Breast epithelium (tissue), 4 donors: ENCODE results near the gene SH2D7. TPM values are rescaled to one million over a fixed set of nuclear protein-coding genes. Genes with fewer than 3 reads are reported as not detected.

Source experiments
- DNase-seq, 2 donors: peaks; one replicate each; pipeline ENCODE4 v3.0.0-alpha.2; 2019; ENCODE audit warnings: low spot score in 2 of 2
- H3K27ac ChIP-seq, 2 donors: fragments of 200-600 bp; sonication (generic) in 1 of 2; one replicate each; pipeline ENCODE4 v1.5.1; 2016 to 2019; ENCODE audit warnings: mild to moderate bottlenecking in 1 of 2
- H3K27me3 ChIP-seq, 2 donors: fragments of 200-600 bp; sonication (generic) in 1 of 2; one replicate each; pipeline versions ENCODE4 v1.5.1 to v1.6.0; 2017 to 2019; ENCODE audit warnings: control low read depth in 1 of 2, mild to moderate bottlenecking in 1 of 2
- H3K36me3 ChIP-seq: fragments of 200-600 bp; one replicate; pipeline ENCODE4 v1.5.1; 2019
- H3K4me1 ChIP-seq, 2 donors: fragments of 200-600 bp; sonication (generic); one replicate each; pipeline ENCODE4 v1.5.1; 2016 to 2019; ENCODE audit warnings: control low read depth in 1 of 2
- H3K4me3 ChIP-seq, 3 donors: fragments of 200-600 bp; sonication (generic); 1 replicate in 2 of 3; 2 replicates in 1 of 3; pipeline ENCODE4 v1.5.1; 2016 to 2019; ENCODE audit warnings: mild to moderate bottlenecking in 3 of 3, moderate library complexity in 2 of 3
- H3K9me3 ChIP-seq, 2 donors: fragments of 200-600 bp; sonication (generic) in 1 of 2; one replicate each; pipeline ENCODE4 v1.5.1; 2016 to 2019; ENCODE audit warnings: control low read depth in 1 of 2
- CTCF ChIP-seq, 3 donors: fragments of 450-650 bp; IDR thresholded peaks; one replicate each; pipeline ENCODE4 v1.5.1; 2016 to 2017; ENCODE audit warnings: antibody characterized with exemption in 3 of 3, mild to moderate bottlenecking in 3 of 3, moderate library complexity in 3 of 3
- POLR2A ChIP-seq: fragments of 450-650 bp; IDR thresholded peaks from one replicate; pipeline ENCODE4 v1.6.1; 2016; ENCODE audit warnings: antibody characterized with exemption, mild to moderate bottlenecking, moderate library complexity
- POLR2AphosphoS5 ChIP-seq, 3 donors: sonication (generic); formaldehyde crosslinking; IDR thresholded peaks; one replicate each; pipeline ENCODE4 v1.6.1; 2017; ENCODE audit warnings: antibody characterized with exemption in 3 of 3
- intact Hi-C: fragments of 100-400 bp; cut with DNase I; formaldehyde crosslinking; loops from one replicate; pipeline ENCODE4 v1.15.1; 2023; ENCODE audit warnings: low total_unique reads
- total RNA-seq, 3 donors: library from RNA; depleted of rRNA; stranded (reverse); fragments of >200 nt; gene quantifications; one replicate each; pipeline ENCODE4 v1.1.0, GENCODE V29; 2016

Gene SH2D7
- total RNA-seq, 3 donors from 2014 or later = not detected

DNA sequence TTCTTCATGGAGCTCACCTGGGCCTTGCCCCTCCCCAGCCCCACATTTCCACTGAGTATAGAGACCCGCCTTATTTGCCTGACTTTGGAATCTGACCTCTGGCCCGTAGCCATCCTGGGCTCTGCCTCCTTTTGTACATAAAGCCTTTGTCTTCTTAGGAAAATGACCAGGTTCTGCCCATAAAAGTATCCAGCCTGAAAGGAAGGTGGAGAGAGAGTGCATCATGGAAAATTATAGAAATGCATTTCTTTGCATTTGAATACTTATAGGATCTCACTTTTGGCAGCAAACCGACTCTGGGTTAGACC, 3.6 kb upstream of the SH2D7 start:
- Histone ChIP-seq H3K4me3 (no peak overlapping the region), H3K36me3 (no peaks in the 10 kb centered on the region), H3K27ac (no peak overlapping the region), H3K9me3 (no peaks in the 10 kb centered on the region), H3K27me3 (no peaks in the 10 kb centered on the region), H3K4me1 (no peaks in the 10 kb centered on the region)
- DNase-seq = no peak
- TF ChIP-seq CTCF (IDR thresholded peaks at IDR 0.05) = no peak
- TF ChIP-seq POLR2A = no peak
- no peak for TF ChIP-seq POLR2AphosphoS5 (IDR thresholded peaks at IDR 0.05)
- intact Hi-C loops = no loop called here

GRCh38 chr15:78090422-78091063, 1.8 kb upstream of the SH2D7 start:
- no peak overlapping the region for H3K27ac ChIP-seq
- intact Hi-C loops = no loop called here
- no peak for DNase-seq
- H3K4me1 ChIP-seq = no peaks in the 10 kb centered on the region
- no peaks in the 10 kb centered on the region for H3K27me3 ChIP-seq
- TF ChIP-seq CTCF (IDR thresholded peaks at IDR 0.05) (no peak), POLR2AphosphoS5 (IDR thresholded peaks at IDR 0.05) (no peak), POLR2A (no peak)
- no peaks in the 10 kb centered on the region for H3K9me3 ChIP-seq
- no peaks in the 10 kb centered on the region for H3K36me3 ChIP-seq
- H3K4me3 ChIP-seq = no peak overlapping the region

- H3K27me3 ChIP-seq = no peaks in the 10 kb centered on the region
- intact Hi-C loops = no loop called here
- no peak for DNase-seq
- no peak overlapping the region for H3K27ac ChIP-seq
- TF ChIP-seq POLR2A = no peak
- TF ChIP-seq CTCF (IDR thresholded peaks at IDR 0.05) = no peak
- no peak for TF ChIP-seq POLR2AphosphoS5 (IDR thresholded peaks at IDR 0.05)
- no peaks in the 10 kb centered on the region for H3K9me3 ChIP-seq
- H3K4me3 ChIP-seq = no peak overlapping the region
- H3K4me1 ChIP-seq = no peaks in the 10 kb centered on the region
- H3K36me3 ChIP-seq = no peaks in the 10 kb centered on the region
Measured at GRCh38 chr15:78093242-78094020, 1.1 kb downstream of the SH2D7 start.

DNA sequence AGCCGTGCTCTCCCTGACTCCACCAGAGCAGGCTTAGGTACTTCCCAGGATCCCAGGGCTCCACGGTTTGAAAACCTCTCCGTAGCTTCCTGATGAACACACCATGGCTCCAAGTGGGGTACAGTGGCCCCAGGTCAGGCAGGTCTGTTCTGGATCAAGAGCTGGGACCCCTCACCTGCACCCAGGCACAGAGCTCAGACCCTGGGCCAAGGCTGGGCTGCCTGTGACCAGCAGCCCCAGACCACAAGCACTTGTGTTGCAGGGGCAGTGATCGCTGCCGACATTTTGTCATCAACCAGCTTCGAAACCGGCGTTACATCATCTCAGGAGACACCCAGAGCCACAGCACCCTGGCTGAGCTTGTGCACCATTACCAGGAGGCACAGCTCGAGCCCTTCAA, 5.3 kb downstream of the SH2D7 start:
- H3K36me3 ChIP-seq = no peaks in the 10 kb centered on the region
- H3K4me1 ChIP-seq = no peaks in the 10 kb centered on the region
- intact Hi-C loops = no loop called here
- TF ChIP-seq CTCF (IDR thresholded peaks at IDR 0.05) (no peak), POLR2A (no peak), POLR2AphosphoS5 (IDR thresholded peaks at IDR 0.05) (no peak)
- H3K4me3 ChIP-seq = no peak overlapping the region
- no peaks in the 10 kb centered on the region for H3K27me3 ChIP-seq
- H3K9me3 ChIP-seq = no peaks in the 10 kb centered on the region
- no peak overlapping the region for H3K27ac ChIP-seq
- peak in 1 of 2 donors; percentile 27 for DNase-seq

- no peaks in the 10 kb centered on the region for H3K27me3 ChIP-seq
- no peak overlapping the region for H3K4me3 ChIP-seq
- intact Hi-C loops = no loop called here
- H3K9me3 ChIP-seq = no peaks in the 10 kb centered on the region
- no peak for TF ChIP-seq CTCF (IDR thresholded peaks at IDR 0.05)
- DNase-seq = peak in 1 of 2 donors; percentile 42
- H3K4me1 ChIP-seq = no peaks in the 10 kb centered on the region
- H3K27ac ChIP-seq = no peak overlapping the region
- no peaks in the 10 kb centered on the region for H3K36me3 ChIP-seq
Measured at GRCh38 chr15:78098131-78098755, 5.9 kb downstream of the SH2D7 start.
